Dermis microvascular lymphatic vessel endothelial cell (primary cell): ENCODE data around the gene PRSS23. TPM values are rescaled to one million over a fixed set of nuclear protein-coding genes. Genes with fewer than 3 reads are reported as not detected.
A peak's percentile ranks its signal among the peaks of the same experiment; 100 is the strongest.
"Not testable (repeated sequence)": the region's sequence is repeated elsewhere in the genome, so short reads cannot be mapped to it uniquely, and the experiment has no call there.

ENCODE experiments used
- DNase-seq, 2 donors: peaks; one replicate each; pipeline versions ENCODE4 v3.0.0 to v3.0.0-alpha.2; 2010; ENCODE audit warnings: low read depth in 2 of 2
- total RNA-seq: library from RNA; depleted of rRNA; stranded (reverse); fragments of >200 nt; gene quantifications from 2 replicates; pipeline ENCODE4 v1.2.1, GENCODE V29; 2014

PRSS23 gene
- total RNA-seq, 1 donor from 2014 or later, result 196 TPM

DNA sequence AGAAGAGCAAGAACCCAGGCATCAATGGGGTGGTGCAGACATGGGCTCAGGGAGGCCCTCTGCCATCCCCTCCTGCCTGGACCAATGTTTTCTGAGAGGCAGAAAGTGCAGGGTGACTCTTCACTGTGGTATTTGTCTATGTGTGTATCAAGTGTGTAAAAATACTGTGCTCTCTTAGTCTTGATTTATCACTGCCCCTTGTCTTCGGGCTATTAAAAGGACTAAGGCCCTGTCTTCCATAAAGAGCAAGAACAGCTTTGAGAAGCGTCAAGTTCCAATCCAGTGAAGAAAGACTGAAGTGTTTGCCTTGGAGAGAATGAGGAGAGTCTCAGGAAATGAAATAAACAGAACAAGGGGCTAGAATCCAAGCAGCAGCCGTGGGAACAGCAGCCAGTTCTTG is 14.4 kb downstream of the PRSS23 start:
- DNase-seq, result no peak

GRCh38 chr11:86815726-86816125 is 15.4 kb downstream of the PRSS23 start:
- DNase-seq, result no peak

DNA sequence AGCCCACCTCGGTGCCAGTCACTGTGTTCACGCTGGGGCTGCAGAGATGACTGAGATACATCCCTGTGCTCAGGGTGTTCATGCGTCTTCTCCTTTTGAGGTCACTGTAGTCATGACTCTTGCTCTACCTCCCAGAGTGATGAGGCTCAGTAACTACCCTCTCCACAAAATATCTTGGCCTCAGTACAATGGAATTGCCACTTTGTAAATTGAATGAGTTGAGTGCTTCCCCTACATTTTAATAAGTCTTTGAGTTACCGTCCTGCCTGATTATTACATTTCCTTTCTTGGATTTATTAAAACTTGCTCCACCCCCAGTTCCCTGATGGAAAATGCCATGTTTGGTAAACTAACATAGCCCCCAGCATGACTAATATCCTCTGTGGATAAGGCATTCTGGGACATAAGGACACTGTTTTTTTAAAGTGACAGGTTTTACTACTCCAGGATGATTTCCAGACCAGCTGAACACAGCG is 15.9 kb downstream of the PRSS23 start:
- peak; percentile 51 to 88 for DNase-seq

DNA sequence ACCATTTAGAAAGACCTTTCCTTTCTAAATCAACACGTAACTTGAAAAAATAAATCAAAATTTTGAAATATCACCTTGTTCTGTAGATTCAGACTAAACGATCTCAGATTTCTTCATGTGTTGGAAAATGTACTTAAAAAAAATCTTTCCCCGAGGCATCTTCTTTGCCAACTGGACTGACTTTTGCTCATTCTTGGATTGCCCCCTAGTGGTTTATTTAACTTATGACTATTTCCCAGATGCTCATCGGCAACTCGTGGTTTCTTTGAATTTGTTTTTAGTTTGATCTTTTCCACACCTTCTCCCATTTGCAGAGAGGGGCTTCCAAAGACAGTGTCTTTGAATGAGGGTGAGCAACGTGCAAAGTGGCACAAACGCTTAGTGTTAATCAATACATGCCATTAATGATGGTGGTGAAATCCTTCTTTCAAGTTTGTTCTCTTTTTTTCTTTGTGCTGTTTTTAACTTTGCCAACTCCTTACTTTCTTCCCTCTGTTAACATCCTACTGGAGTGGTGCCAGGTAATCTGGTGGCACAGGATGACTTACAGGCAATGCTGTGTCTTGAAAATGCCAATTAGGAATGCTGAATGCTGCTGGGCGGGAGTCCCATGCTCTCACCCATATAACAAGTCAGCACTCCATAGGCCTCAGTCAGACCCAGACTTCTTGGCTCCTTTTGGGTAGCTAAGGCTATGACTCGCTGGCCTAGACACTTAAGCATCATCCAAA is 18.3 kb downstream of the PRSS23 start:
- DNase-seq, result peak; percentile 67 to 81

DNA sequence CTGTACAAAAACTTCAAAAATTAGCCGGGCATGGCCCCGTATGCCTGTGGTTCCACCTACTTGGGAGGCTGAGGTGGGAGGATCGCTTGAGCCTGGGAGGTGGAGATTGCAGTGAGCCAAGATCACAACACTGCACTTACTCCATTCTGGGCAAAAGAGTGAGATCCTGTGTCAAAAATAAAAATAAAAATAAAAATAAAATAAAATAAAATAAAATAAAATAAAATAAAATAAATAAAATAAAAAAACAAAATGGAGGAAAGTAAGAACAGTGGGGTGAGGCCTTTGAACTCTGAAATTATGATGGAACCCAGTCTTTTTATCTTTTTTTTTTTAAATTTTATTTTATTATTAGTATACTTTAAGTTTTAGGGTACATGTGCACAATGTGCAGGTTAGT is 23.8 kb downstream of the PRSS23 start:
- not testable (repeated sequence) for DNase-seq

DNA sequence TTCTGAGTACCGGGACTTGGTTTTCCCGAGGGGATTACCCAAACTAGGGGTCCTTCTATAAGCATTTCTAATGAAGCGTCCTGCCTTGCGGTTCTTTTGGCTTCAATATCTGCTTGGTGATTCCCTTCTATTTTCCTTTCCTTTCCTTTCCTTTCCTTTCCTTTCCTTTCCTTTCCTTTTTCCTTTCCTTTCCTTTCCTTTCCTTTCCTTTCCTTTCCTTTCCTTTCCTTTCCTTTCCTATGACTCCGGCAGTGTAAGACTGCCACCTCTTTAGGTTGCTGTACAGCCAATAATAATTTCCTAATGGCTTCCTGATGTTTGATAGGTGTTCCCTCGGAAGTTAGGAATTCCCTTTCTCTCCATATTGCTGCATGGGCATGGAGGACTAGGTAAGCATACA is 34.0 kb downstream of the PRSS23 start:
- not testable (repeated sequence) for DNase-seq

DNA sequence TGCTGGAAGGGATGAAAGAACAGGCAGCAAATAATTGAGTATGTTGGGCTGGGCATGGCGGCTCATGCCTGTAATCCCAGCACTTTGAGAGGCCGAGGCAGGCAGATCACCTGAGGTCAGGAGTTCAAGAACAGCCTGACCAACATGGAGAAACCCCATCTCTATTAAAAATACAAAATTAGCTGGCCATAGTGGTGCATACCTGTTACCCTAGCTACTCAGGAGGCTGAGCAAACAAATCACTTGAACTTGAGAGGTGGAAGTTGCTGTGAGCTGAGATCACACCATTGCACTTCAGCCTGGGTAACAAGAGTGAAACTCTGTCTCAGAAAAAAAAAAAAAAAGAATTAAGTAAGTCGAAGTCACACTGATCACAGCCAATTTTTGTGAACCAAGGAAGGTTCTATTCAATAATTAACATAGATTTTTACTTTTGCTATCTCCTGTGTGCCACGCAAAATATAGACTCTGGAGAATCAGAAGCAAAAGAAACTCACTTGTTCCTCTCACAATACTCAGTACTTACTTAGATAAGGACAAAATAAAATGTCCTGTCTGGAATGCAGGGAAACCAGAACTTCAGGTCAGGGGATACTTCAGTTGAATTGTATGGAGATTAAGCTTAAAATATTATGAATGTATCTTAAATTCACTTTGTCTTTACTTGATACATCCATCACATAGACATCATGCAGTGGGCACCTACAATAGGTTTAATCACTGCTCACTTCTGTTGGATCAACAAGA is 44.6 kb downstream of the PRSS23 start:
- DNase-seq, result not testable (repeated sequence)

DNA sequence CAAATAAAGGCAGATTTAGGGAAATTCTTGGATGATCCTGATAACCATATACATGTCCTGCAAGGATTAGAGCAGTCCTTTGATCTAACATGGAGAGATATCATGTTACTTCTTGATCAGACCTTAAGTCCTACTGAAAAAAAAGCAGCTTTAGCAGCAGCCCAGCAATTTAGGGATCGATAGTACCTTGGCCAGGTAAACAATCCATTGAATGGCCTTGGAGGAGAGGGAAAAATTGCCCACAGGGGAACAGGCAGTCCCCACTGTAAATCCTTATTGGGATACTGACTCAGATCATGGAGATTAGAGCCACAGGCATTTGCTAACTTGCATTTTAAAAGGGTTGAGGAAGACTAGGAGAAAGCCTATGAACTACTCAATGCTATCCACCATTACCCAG is 47.8 kb downstream of the PRSS23 start:
- no peak for DNase-seq

DNA sequence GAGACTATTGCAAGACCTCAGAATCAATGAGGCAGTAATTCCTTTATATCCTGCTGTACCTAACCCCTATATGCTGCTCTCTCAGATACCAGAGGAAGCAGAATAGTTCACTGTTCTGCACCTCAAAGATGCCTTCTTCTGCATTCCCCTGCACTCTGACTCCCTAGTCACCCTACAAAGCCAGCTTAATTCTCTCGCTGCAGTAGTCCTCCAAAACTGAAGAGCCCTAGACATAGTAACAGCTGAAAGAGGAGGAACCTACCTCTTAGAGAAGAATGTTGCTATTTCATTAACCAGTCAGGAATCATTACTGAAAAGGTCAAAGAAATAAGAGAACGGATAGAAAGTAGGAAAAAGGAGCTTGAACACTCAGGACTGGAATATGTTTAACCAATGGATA is 49.3 kb downstream of the PRSS23 start:
- no peak for DNase-seq

Other genes with a start within 250 kb of the PRSS23 start
- gene ME3, start 127.9 kb upstream of the PRSS23 start, total RNA-seq, result 25.7 and 29.5 TPM in 2 replicates
- 143 and 147 TPM in 2 replicates for gene FZD4, start 154.9 kb downstream of the PRSS23 start, total RNA-seq
- gene TMEM135, start 237.4 kb downstream of the PRSS23 start, total RNA-seq, result 18.3 and 25.8 TPM in 2 replicates